WTC11 (cell line): Measurements from ENCODE around the gene PDIK1L.

ENCODE experiments used
- ARID4B ChIP-seq: sonication (generic); formaldehyde crosslinking; IDR thresholded peaks from 2 replicates; pipeline ENCODE4 v1.8.0; 2023; ENCODE audit warnings: missing genetic modification reagents, mild to moderate bottlenecking, borderline replicate concordance
- ATF1 ChIP-seq: sonication (generic); formaldehyde crosslinking; IDR thresholded peaks from 2 replicates; pipeline ENCODE4 v1.8.1; 2023; ENCODE audit warnings: mild to moderate bottlenecking, moderate library complexity, missing genetic modification reagents
- ATF2 ChIP-seq: sonication (generic); formaldehyde crosslinking; IDR thresholded peaks from 2 replicates; pipeline ENCODE4 v1.8.1; 2022; ENCODE audit warnings: low read depth, missing genetic modification reagents, borderline replicate concordance
- CBFB ChIP-seq: sonication (generic); formaldehyde crosslinking; IDR thresholded peaks from 2 replicates; pipeline ENCODE4 v1.8.1; 2022; ENCODE audit warnings: mild to moderate bottlenecking, low read depth, missing genetic modification reagents
- CTCF ChIP-seq: fragments of 200-600 bp; IDR thresholded peaks from 2 replicates; pipeline ENCODE4 v1.8.0; 2022; ENCODE audit warnings: antibody characterized with exemption
- ESRRA ChIP-seq: sonication (generic); formaldehyde crosslinking; IDR thresholded peaks from 2 replicates; pipeline ENCODE4 v1.8.1; 2022; ENCODE audit warnings: mild to moderate bottlenecking, missing genetic modification reagents, borderline replicate concordance
- FOXK1 ChIP-seq: sonication (generic); formaldehyde crosslinking; IDR thresholded peaks from 2 replicates; pipeline ENCODE4 v1.8.0; 2022; ENCODE audit warnings: mild to moderate bottlenecking, moderate library complexity, missing genetic modification reagents
- FOXP4 ChIP-seq: sonication (generic); formaldehyde crosslinking; IDR thresholded peaks from 2 replicates; pipeline ENCODE4 v1.8.0; 2022; ENCODE audit warnings: mild to moderate bottlenecking, missing genetic modification reagents
- NFYB ChIP-seq: sonication (generic); formaldehyde crosslinking; conservative IDR thresholded peaks from 2 replicates; pipeline ENCODE4 v1.8.0; 2022; ENCODE audit warnings: low read depth, missing genetic modification reagents
- SP1 ChIP-seq: sonication (generic); formaldehyde crosslinking; conservative IDR thresholded peaks from 2 replicates; pipeline ENCODE4 v1.8.1; 2022; ENCODE audit warnings: missing genetic modification reagents
- USF1 ChIP-seq: sonication (generic); formaldehyde crosslinking; IDR thresholded peaks from 2 replicates; pipeline ENCODE4 v1.8.0; 2022; ENCODE audit warnings: mild to moderate bottlenecking, missing genetic modification reagents
- ZNF138 ChIP-seq: sonication (generic); formaldehyde crosslinking; conservative IDR thresholded peaks from 2 replicates; pipeline ENCODE4 v1.8.1; 2022; ENCODE audit warnings: mild to moderate bottlenecking, moderate library complexity, missing genetic modification reagents
- ZNF232 ChIP-seq: sonication (generic); formaldehyde crosslinking; IDR thresholded peaks from 2 replicates; pipeline ENCODE4 v1.8.0; 2022; ENCODE audit warnings: mild to moderate bottlenecking, missing genetic modification reagents
- ZNF263 ChIP-seq: sonication (generic); formaldehyde crosslinking; IDR thresholded peaks from 2 replicates; pipeline ENCODE4 v1.8.1; 2022; ENCODE audit warnings: low read depth, mild to moderate bottlenecking, moderate library complexity, missing genetic modification reagents

- no peak for TF ChIP-seq CTCF
- no peak for TF ChIP-seq NFYB (CRISPR knock-in tag)
- no peak for TF ChIP-seq ATF2
- no peak for TF ChIP-seq CBFB (CRISPR knock-in tag)
- TF ChIP-seq ESRRA (CRISPR knock-in tag): no peak
- no peak for TF ChIP-seq ARID4B (CRISPR knock-in tag)
- no peak for TF ChIP-seq FOXK1 (CRISPR knock-in tag)
- no peak for TF ChIP-seq ZNF138 (CRISPR knock-in tag)
- no peak for TF ChIP-seq ZNF232 (CRISPR knock-in tag)
- no peak for TF ChIP-seq FOXP4 (CRISPR knock-in tag)
- TF ChIP-seq USF1 (CRISPR knock-in tag): no peak
- no peak for TF ChIP-seq ATF1 (CRISPR knock-in tag)
- TF ChIP-seq ZNF263 (CRISPR knock-in tag): no peak
- TF ChIP-seq SP1 (CRISPR knock-in tag): no peak
Measured at GRCh38 chr1:26081267-26082019, 30.2 kb upstream of the PDIK1L start.
